IMR-90 (cell line): ENCODE measurements around the gene GCKR. TPM values are rescaled to one million over a fixed set of nuclear protein-coding genes. Genes with fewer than 3 reads are reported as not detected.

Experiments
- ATAC-seq: fragments of 200-7000 bp; cut with Tn5 transposase; 2 replicates; pipeline ENCODE4 v1.9.1; 2020; ENCODE audit warnings: low read depth, mild to moderate bottlenecking, moderate library complexity
- BruUV-seq: library from RNA; stranded (reverse); fragments of 400-500 nt; replicated peaks from 2 replicates; lab custom pipeline; 2021; lab: Mats Ljungman, UMichigan
- CTCF ChIA-PET: fragments of 300-600 bp; formaldehyde crosslinking; extraction: SDS; loops from one replicate; lab custom pipeline; 2021; ENCODE audit warnings: antibody characterized with exemption; lab: Yijun Ruan, JAX
- POLR2A ChIA-PET: fragments of 300-600 bp; sonication (Branson Sonifier 250); formaldehyde crosslinking; loops from one replicate; lab custom pipeline; 2022; ENCODE audit warnings: antibody characterized with exemption; ENCODE audit not compliant: unreplicated experiment; lab: Charles Lee
- DNase-seq: peaks from one replicate; pipeline ENCODE4 v3.0.0; 2013
- H2AFZ ChIP-seq: replicated peaks from 2 replicates; pipeline ENCODE3; 2013; ENCODE audit warnings: low read length, mild to moderate bottlenecking; ENCODE audit not compliant: poor library complexity
- H2AK5ac ChIP-seq: 2 replicates; pipeline ENCODE4 v1.6.1; 2013; ENCODE audit warnings: low read depth, low read length, inconsistent platforms
- H2AK9ac ChIP-seq: replicated peaks from 2 replicates; pipeline ENCODE3; 2013; ENCODE audit warnings: mild to moderate bottlenecking, low read depth, low read length, moderate library complexity; ENCODE audit not compliant: poor library complexity
- H2BK120ac ChIP-seq: 2 replicates; pipeline ENCODE4 v1.6.1; 2013; ENCODE audit warnings: low read depth, low read length, inconsistent platforms
- H2BK15ac ChIP-seq: 3 replicates; pipeline ENCODE4 v1.6.1; 2013; ENCODE audit warnings: low read depth, low read length, inconsistent platforms
- H2BK20ac ChIP-seq: 2 replicates; pipeline ENCODE4 v1.6.1; 2013; ENCODE audit warnings: low read depth, mild to moderate bottlenecking, inconsistent platforms, low read length, moderate library complexity
- H2BK5ac ChIP-seq: 2 replicates; pipeline ENCODE4 v1.6.1; 2013; ENCODE audit warnings: mild to moderate bottlenecking, low read depth, low read length, inconsistent platforms; ENCODE audit not compliant: poor library complexity, severe bottlenecking
- H3K14ac ChIP-seq: replicated peaks from 2 replicates; pipeline ENCODE4 v1.6.1; 2013; ENCODE audit warnings: low read depth, low read length, inconsistent platforms
- H3K18ac ChIP-seq: 2 replicates; pipeline ENCODE4 v1.6.1; 2013; ENCODE audit warnings: low read depth, low read length, control low read depth
- H3K23ac ChIP-seq: 2 replicates; pipeline ENCODE4 v1.6.1; 2013; ENCODE audit warnings: low read depth, low read length, inconsistent platforms
- H3K27ac ChIP-seq: 2 replicates; pipeline ENCODE4 v1.5.1; 2013; ENCODE audit warnings: mild to moderate bottlenecking, control low read depth, low read length; ENCODE audit not compliant: insufficient read depth
- H3K27me3 ChIP-seq: 2 replicates; pipeline ENCODE4 v1.6.1; 2013; ENCODE audit warnings: low read length; ENCODE audit not compliant: control insufficient read depth, insufficient read depth
- H3K36me3 ChIP-seq: 2 replicates; pipeline ENCODE4 v1.6.1; 2013; ENCODE audit warnings: low read length, mixed read lengths; ENCODE audit not compliant: control insufficient read depth, insufficient read depth
- H3K4ac ChIP-seq: 2 replicates; pipeline ENCODE4 v1.6.1; 2013; ENCODE audit warnings: low read depth, low read length, inconsistent platforms
- H3K4me1 ChIP-seq: 2 replicates; pipeline ENCODE4 v1.6.1; 2013; ENCODE audit warnings: low read length, mixed read lengths; ENCODE audit not compliant: control insufficient read depth, insufficient read depth
- H3K4me2 ChIP-seq: 2 replicates; pipeline ENCODE4 v1.6.1; 2013; ENCODE audit warnings: low read depth, mild to moderate bottlenecking, control low read depth, low read length, moderate library complexity
- H3K4me3 ChIP-seq: 2 replicates; pipeline ENCODE4 v1.5.1; 2013; ENCODE audit warnings: low read depth, mild to moderate bottlenecking, control low read depth, low read length, moderate library complexity; ENCODE audit not compliant: insufficient read depth
- H3K56ac ChIP-seq: 2 replicates; pipeline ENCODE4 v1.6.1; 2013; ENCODE audit warnings: low read length, inconsistent platforms; ENCODE audit not compliant: insufficient read depth; ENCODE audit errors: extremely low read depth
- H3K79me1 ChIP-seq, 2 experiments: 2 replicates each; pipeline ENCODE4 v1.6.1; 2013; ENCODE audit warnings: low read length in 2 of 2, inconsistent platforms in 1 of 2, low read depth in 1 of 2
- H3K9ac ChIP-seq: 2 replicates; pipeline ENCODE4 v1.6.1; 2013; ENCODE audit warnings: low read depth, low read length, control low read depth
- H3K9me1 ChIP-seq: 2 replicates; pipeline ENCODE4 v1.6.1; 2013; ENCODE audit warnings: low read length, inconsistent platforms; ENCODE audit not compliant: insufficient read depth
- H3K9me3 ChIP-seq: 2 replicates; pipeline ENCODE4 v1.6.1; 2013; ENCODE audit warnings: low read length; ENCODE audit not compliant: control insufficient read depth, insufficient read depth
- H4K20me1 ChIP-seq: 2 replicates; pipeline ENCODE4 v1.6.1; 2013; ENCODE audit warnings: low read length, inconsistent platforms; ENCODE audit not compliant: insufficient read depth
- H4K5ac ChIP-seq: 2 replicates; pipeline ENCODE4 v1.6.1; 2013; ENCODE audit warnings: mild to moderate bottlenecking, low read depth, low read length, control low read depth
- H4K8ac ChIP-seq, 2 experiments: 2 replicates each; pipeline ENCODE4 v1.6.1; 2013; ENCODE audit warnings: low read depth in 2 of 2, low read length in 2 of 2, control low read depth in 1 of 2, inconsistent platforms in 1 of 2
- H4K91ac ChIP-seq: 2 replicates; pipeline ENCODE4 v1.6.1; 2013; ENCODE audit warnings: low read depth, low read length, inconsistent platforms; ENCODE audit not compliant: insufficient read depth
- BHLHE40 ChIP-seq: fragments of 150-350 bp; IDR thresholded peaks from 2 replicates; pipeline ENCODE4 v1.6.1; 2016; ENCODE audit warnings: mild to moderate bottlenecking, low read depth, low read length
- FOS ChIP-seq: fragments of 150-350 bp; IDR thresholded peaks from 2 replicates; pipeline ENCODE4 v1.6.1; 2016; ENCODE audit warnings: low read depth, low read length
- MXI1 ChIP-seq: IDR thresholded peaks from 2 replicates; pipeline ENCODE4 v1.6.1; 2012; ENCODE audit warnings: low read depth, mild to moderate bottlenecking, low read length, moderate library complexity, borderline replicate concordance
- NFE2L2 ChIP-seq: fragments of 150-350 bp; IDR thresholded peaks from 2 replicates; pipeline ENCODE4 v1.6.1; 2016; ENCODE audit warnings: low read depth, mild to moderate bottlenecking, low read length
- RCOR1 ChIP-seq: IDR thresholded peaks from 2 replicates; pipeline ENCODE4 v1.6.1; 2012; ENCODE audit warnings: mild to moderate bottlenecking, low read length, improper control_type of control experiment; ENCODE audit not compliant: insufficient replicate concordance
- WGBS, 2 experiments: methylation state at CpG; one replicate each; pipeline versions ENCODE4 v1.1.5 to v1.1.7; 2013; ENCODE audit warnings: missing lambda C conversion rate in 2 of 2; ENCODE audit not compliant: insufficient read length in 1 of 2; ENCODE audit errors: extremely low coverage in 2 of 2; 5-methylcytosine and 5-hydroxymethylcytosine counted together
- dilution Hi-C: fragments of 300-500 bp; cut with HindIII; formaldehyde crosslinking; loops from one replicate; pipeline ENCODE4 v1.14.3; 2018; ENCODE audit warnings: low sequenced_read_pairs; ENCODE audit not compliant: unreplicated experiment
- in situ Hi-C: fragments of 300-500 bp; cut with MboI; formaldehyde crosslinking; loops from 3 replicates; pipeline ENCODE4 v1.14.3; 2019; ENCODE audit warnings: low sequenced_read_pairs, inconsistent platforms, mixed read lengths
- intact Hi-C: fragments of 100-400 bp; cut with micrococcal nuclease; formaldehyde crosslinking; loops from 2 replicates; pipeline ENCODE4 v1.10.0; 2022
- polyA plus RNA-seq, 3 experiments: library from polyadenylated mRNA; depleted of rRNA; stranded (reverse); fragments of >200 nt; gene quantifications; 2 replicates each; pipeline ENCODE4 v1.2.3, GENCODE V29; 2012; ENCODE audit warnings: low replicate concordance in 1 of 3
- total RNA-seq: library from RNA; depleted of rRNA; stranded (reverse); fragments of >200 nt; gene quantifications from 2 replicates; pipeline ENCODE4 v1.2.3, GENCODE V29; 2012
- TF ChIP-seq, protein P1 (sequence below): conservative IDR thresholded peaks from 2 replicates; pipeline ENCODE4 v1.5.1; 2012; ENCODE audit warnings: mild to moderate bottlenecking, low read depth, low read length, improper control_type of control experiment

The GCKR gene
- total and polyA plus RNA-seq, 2 of the 4 experiments (the other 2 are of a cell fraction), result under 0.01 to 0.41 TPM

DNA sequence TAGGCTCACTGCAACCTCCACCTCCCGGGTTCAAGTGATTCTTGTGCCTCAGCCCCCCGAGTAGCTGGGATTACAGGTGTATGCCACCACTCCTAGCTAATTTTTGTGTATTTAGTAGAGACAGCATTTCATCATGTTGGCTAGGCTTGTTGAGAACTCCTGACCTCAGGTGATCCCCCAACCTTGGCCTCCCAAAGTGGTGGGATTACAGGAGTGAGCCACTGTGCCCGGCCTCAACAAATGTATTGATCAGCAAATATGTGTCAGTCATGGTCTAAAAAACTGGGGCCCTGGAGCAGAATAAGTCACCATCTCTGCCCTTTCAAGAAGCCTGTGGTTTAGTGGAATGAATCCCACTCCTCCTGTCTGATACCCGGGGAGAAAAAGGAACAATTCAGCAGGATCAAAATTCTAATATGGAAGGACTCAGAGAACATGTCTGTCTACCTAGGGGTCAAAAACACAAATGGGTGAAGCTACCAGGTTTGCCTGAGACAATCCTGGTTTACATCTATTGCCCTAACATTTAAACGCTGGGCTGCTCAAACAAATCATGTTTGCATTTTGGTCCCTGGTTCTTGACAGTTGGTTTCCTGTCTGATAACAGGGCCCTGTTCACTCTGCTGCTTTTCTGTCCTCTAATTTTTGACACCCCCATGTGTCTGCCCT lies 21.6 kb downstream of the GCKR start:
- H3K27me3 ChIP-seq, result peaks cover 19% of the 10 kb centered on the region
- H4K5ac ChIP-seq, result no peak overlapping the region
- dilution Hi-C loops (no loop called here), in situ Hi-C loops (no loop called here), intact Hi-C loops (no loop called here)
- H3K14ac ChIP-seq, result no peak overlapping the region
- no TSS peak for BruUV-seq
- no peaks in the 10 kb centered on the region for H3K4me1 ChIP-seq
- H3K4me2 ChIP-seq, result no peak overlapping the region
- ATAC-seq (no peak), DNase-seq (no peak)
- H3K9ac ChIP-seq, result no peak overlapping the region
- no peak overlapping the region for H3K4ac ChIP-seq
- H3K9me3 ChIP-seq, result 0 out of 2 replicates have a peak, but pooled peaks cover 2% of the 10 kb centered on the region
- H3K27ac ChIP-seq, result no peak overlapping the region
- no peak for TF ChIP-seq MXI1
- no peak for TF ChIP-seq FOS
- no peak for TF ChIP-seq RCOR1
- TF ChIP-seq BHLHE40, result no peak
- TF ChIP-seq, protein P1, sequence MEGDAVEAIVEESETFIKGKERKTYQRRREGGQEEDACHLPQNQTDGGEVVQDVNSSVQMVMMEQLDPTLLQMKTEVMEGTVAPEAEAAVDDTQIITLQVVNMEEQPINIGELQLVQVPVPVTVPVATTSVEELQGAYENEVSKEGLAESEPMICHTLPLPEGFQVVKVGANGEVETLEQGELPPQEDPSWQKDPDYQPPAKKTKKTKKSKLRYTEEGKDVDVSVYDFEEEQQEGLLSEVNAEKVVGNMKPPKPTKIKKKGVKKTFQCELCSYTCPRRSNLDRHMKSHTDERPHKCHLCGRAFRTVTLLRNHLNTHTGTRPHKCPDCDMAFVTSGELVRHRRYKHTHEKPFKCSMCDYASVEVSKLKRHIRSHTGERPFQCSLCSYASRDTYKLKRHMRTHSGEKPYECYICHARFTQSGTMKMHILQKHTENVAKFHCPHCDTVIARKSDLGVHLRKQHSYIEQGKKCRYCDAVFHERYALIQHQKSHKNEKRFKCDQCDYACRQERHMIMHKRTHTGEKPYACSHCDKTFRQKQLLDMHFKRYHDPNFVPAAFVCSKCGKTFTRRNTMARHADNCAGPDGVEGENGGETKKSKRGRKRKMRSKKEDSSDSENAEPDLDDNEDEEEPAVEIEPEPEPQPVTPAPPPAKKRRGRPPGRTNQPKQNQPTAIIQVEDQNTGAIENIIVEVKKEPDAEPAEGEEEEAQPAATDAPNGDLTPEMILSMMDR, result no peak
- TF ChIP-seq NFE2L2, result no peak
- no peak overlapping the region for H2BK5ac ChIP-seq
- no peak overlapping the region for H2AK9ac ChIP-seq
- no peak overlapping the region for H2BK15ac ChIP-seq
- H4K20me1 ChIP-seq, result no peaks in the 10 kb centered on the region
- ChIA-PET CTCF (no interaction called here), POLR2A (no interaction called here)
- no peak overlapping the region for H4K91ac ChIP-seq
- H2AFZ ChIP-seq, result no peak overlapping the region
- H3K36me3 ChIP-seq, result no peaks in the 10 kb centered on the region
- H3K4me3 ChIP-seq, result no peak overlapping the region
- no peaks in the 10 kb centered on the region for H3K79me1 ChIP-seq
- H2BK120ac ChIP-seq, result no peak overlapping the region
- no CpG with 5 or more reads among the region's 5 CpGs for WGBS, 2 experiments
- H2BK20ac ChIP-seq, result no peak overlapping the region
- no peaks in the 10 kb centered on the region for H3K9me1 ChIP-seq
- H4K8ac ChIP-seq, result no peak overlapping the region
- H3K56ac ChIP-seq, result no peak overlapping the region
- no peak overlapping the region for H3K23ac ChIP-seq
- no peak overlapping the region for H3K18ac ChIP-seq
- no peak overlapping the region for H2AK5ac ChIP-seq
